HG03066 (cell line): ENCODE results near the gene SH3PXD2B.
"Not testable (repeated sequence)": the region's sequence is repeated elsewhere in the genome, so short reads cannot be mapped to it uniquely, and the experiment has no call there.

Experiments
- ATAC-seq: cut with Tn5 transposase; IDR thresholded peaks from one replicate; pipeline ENCODE4 v1.9.1; 2021; ENCODE audit warnings: low read depth; ENCODE audit not compliant: unreplicated experiment

SH3PXD2B gene

DNA sequence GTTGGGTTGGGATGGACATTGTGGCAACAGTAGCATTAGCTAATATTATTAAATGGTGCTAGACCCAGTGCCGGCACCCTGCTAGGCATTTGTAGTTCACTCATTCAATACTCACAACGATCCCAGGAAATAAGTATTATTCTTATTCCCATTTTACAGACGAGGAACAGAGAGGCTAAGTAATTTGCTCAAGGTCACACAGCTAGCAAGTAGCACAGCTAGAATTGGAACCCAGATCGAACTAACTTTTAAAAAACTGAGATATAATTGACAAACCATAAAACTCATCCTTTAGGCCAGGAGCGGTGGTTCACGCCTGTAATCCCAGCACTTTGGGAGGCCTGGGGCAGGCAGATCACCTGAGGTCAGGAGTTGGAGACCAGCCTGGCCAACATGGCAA, 79.5 kb downstream of the SH3PXD2B start:
- no peak for ATAC-seq

GRCh38 chr5:172373680-172374079, 80.6 kb downstream of the SH3PXD2B start:
- no peak for ATAC-seq

DNA sequence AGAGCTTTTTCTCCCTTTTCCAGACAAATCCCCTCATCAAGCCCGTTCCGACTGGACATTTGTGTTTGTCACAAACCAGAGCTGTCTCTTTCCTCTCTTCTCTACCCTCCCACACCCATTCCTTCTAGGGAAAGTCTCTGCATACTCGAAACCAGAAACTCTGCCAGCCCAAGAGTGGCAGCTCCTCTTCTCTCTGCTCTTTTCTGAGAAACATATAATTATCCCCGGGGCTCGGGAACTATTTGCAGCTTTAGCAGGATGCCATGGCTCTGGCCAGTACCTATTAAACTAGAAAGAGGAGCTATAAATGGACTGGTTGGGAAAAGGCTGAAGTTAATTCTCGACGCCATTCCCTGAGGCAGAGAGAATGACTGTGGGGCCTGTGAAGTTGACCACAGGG, 82.6 kb downstream of the SH3PXD2B start:
- ATAC-seq: no peak

DNA sequence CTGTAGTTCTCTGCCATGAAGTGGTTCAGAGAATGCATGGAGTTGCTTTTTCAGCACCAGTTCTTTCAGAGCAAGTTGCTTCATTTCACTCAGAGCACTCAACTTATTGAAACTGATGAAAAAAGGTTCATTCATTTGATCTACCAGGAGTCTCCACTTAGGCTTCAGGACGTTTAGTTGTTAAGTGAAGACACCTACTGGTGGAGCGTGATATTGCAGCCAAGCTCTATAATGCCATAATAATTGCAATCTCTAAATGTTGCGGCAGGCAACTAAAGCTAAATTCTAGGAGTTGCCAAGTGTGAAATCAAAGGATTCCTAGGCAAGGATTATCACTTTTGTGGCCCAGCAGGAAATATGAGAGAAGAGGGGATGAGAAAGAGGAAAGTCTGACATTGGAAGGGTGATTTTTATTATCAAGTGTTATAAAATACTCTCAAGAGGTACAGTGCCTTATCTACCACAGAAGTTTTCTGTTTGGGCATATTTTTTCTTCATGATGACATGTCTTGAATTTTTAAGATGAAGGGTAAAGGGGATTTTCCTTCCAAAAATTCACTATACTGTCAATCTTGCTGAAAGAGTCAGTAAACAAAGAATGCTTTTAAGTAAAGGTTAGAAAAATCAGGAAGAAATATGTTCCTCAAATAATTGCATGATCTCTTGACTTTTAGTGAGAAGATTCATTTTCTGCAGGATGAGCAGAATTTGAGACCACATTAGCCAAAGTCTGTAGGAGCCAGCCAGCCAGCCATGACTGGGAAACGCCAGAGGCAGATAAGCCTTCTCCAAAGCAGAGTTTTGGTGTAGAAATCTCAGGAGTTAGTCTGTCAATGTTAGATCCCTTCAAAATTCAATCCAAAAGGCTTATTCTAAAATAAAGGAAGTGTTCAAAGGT, 83.4 kb downstream of the SH3PXD2B start:
- no peak for ATAC-seq

GRCh38 chr5:172370237-172370640, 84.1 kb downstream of the SH3PXD2B start:
- no peak for ATAC-seq

- ATAC-seq: not testable (repeated sequence)
Measured at GRCh38 chr5:172368699-172369098, 85.6 kb downstream of the SH3PXD2B start.

DNA sequence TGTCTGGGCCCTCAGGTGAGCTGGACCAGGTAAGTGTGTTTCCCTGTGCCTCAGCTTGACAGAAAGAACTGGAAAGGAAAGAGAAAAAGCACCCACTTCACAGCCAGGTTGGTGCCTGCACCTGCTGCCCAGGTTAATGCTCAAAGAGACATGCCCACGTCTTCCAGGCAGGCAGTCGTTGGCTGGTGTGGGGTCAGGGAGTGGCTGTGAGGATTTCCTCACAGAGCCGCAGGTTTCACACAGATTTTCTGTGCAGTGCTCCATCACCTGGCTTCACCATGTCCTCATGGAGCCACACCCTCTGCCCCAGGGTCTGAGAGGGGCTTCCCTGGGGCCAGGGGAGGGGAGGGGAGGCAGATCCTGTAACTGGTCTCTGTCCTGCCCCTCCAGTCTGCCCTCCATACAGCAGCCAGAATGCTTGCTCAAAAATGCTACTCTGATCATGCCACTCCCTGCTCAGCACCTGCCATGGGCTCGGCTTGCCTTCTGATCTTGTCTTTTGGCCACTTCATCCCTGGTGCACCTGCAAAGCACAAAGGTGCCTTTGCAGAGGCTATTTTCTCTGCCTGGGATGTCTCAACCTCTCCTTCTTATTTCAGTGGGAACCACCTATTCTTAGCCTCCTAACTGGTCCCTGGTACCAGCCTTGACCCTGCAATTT, 88.2 kb downstream of the SH3PXD2B start:
- no peak for ATAC-seq

- ATAC-seq: no peak
Measured at GRCh38 chr5:172364773-172365172, 89.6 kb downstream of the SH3PXD2B start.

DNA sequence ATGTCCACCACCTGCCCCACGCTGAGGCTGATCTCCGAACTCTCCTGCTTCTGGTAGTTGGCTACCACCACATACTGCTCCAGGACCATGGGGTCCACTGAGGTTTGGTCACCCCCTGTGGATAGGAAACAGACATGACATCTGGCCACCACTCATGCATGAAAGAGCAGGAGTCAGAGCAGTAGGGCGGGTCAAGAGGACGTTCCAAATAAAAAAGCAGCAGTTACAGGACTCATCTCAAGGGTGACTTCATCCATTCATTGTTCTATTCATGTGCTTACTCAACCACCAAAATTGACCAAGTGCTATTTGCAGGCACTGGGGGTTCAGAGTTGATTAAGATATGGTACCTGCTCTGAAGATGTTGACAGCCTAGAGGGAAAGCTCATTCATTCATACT, 91.6 kb downstream of the SH3PXD2B start:
- ATAC-seq: no peak

DNA sequence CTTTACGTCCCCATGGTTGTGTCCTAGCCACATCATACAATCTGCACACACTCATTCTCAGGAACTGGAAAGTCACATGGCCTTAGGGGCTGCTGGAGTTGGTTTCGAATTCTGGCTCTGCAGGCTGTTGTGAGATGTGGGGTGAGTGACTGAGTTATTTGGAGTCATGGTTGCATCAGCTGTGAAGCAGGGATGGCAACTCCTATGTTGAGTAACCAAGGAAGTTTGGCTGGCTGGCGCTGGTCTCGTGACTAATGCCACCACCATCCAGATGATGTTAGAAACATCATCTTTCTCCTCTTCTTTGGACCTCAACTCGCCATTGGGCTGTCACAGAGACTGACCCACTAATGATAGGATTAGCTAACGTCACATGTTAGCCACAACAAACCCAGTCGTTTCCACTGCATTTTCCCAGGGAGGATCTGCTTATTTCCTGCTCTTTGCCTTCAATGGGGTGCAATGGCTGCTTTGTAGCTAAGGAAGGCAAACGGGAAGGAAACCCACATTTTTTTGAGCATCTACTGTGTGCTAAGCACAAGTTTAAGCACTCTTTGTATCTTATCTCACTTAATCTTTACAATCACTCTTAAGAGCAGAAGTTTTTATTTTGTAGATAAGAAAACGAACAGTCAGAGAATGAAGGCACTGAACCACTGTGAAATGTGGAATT, 92.6 kb downstream of the SH3PXD2B start:
- no peak for ATAC-seq

DNA sequence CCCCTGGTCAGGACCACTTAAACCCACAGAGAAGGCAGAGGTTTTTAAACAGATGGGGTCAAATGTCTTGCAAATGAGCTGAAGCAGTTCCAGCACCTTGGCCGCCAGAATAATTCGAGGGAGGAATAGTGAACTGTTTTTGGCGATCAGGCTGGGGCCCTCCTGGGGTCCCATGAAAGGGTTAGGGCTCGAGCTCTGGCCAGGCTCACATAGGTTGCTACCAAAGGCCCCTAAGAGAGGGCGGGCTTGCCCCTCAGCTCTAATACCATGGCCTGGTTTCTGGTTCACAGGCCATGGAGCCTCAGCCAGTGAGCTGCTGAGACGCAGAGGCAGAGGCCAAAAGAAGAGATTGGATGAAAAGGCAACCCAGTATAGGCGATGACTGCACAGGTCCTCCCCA, 96.0 kb downstream of the SH3PXD2B start:
- no peak for ATAC-seq

DNA sequence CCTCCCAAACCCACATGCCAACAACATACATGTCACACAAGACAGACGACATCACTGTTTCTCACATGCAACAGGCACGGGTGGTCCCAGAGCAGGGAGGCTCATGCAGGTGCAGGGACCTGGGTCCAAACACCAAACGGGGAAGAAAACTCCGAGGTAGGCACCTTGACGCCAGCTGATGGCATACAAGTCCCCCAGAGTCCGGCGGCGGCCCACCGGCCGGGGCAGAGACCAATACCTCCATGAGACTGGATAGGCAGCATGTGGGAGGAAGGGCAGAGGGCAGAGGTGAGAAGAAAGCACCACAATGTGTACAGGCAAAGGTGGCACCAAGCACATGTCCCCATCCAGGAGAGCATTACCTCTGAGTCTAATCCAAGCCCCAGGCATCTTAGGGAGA, 97.8 kb downstream of the SH3PXD2B start:
- no peak for ATAC-seq

DNA sequence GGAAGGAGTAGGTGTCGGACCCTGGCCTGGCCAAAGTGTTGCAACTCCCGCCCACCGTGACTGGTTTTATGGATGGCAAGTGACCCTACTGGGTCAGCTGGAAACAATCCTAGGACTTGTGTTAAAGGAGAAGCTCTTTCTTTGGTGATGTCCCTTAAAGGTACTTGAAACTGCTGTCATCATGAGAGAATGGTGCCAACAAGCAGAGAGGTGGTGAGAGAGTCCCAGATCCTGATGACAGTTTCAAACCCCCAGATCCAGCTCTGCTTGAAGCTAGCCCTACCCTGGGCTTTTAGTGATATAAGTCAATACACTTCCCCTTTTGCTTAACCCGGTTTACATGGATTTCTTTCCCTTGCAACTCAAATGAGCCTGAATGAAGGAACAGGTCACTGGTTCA, 98.3 kb downstream of the SH3PXD2B start:
- no peak for ATAC-seq

- ATAC-seq: no peak
Measured at GRCh38 chr5:172353846-172354245, 100.5 kb downstream of the SH3PXD2B start.

DNA sequence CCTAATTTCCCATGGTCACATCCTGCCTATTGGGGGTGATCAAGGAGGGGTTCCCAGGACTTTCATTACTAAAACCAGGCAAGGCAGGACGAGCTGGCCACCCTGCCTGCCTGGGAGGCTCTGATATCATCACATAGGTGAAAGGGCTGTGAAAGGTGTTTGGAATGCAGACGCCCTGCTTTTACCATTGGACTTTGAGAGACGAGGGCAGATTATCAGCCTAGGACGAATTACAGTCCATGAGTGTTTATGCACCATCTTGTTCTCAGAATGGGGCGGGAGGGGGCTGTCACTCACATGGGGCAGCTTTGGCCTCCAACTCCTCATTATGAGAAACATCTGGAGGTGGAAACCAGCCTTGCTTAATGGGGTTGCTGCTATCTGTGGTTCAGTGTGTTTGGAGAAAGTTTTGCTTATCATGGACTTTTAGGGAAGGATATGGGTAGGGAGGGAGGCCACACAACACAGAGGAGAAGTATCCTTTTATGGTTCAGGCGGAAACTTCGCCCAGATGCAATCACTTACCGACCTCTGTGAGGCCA, 101.0 kb downstream of the SH3PXD2B start:
- ATAC-seq: no peak

GRCh38 chr5:172352526-172352925, 101.8 kb downstream of the SH3PXD2B start:
- not testable (repeated sequence) for ATAC-seq

GRCh38 chr5:172351240-172351778, 103.0 kb downstream of the SH3PXD2B start:
- no peak for ATAC-seq

DNA sequence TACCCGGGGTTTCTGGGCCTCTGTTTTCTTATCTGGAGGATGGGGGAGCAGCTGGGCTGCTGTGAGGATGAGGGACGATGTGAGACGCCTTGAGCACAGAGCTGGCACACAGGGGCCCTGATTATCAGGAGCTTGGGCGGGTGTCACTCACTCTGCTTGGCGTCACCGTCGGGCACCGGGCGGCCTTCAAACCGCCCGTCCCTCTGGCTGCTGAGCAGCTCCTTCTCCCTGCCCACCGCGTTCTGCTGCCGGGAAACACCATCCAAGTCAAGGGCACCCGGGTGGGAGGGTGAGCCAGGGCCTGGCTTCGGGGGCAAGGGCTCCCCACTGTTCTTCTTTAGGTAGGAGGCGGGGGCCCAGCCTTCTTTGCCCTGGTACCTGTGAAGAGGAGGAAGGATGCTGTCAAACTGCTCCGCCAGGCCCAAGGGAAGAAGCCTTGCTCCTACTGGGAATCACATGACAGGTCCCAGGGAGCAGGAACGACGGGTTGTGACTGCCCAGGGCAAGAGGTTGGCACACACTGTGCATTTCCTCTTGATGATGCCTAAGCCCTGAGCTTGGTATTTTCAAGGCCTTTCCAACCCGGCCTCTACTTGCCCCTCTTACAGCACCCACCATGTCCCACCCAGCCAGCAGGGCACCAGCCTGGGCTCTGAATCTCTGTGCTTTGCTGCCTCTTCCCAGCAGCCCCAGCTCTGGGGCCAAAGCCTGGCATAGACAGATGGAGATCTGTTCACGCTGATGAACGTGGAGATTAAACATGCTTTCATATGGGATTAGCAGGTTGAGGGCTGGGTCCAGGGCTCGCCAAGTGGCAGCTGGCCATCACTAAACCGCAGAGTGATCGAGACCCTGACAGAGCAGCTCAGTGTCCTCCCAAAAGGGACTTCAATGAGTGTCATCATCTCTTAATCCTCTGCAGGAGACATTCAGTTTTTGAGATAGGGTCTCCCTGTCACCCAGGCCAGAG, 103.8 kb downstream of the SH3PXD2B start:
- ATAC-seq: no peak

DNA sequence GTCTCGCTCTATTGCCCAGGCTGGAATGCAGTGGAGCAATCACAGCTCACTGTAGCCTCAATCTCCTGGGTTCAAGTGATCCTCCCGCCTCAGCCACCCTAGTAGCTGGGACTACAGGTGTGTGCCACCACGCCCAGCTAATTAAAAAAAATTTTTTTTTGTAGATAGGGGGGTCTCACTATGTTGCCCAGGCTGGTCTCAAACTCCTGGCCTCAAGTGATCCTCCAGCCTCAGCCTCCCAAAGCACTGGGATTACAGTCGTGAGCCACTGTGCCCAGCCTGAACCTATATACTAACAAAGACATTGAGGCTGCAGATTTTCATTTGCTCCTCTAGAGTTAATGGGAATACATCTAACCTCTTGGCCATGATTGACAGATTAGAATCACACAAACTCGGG, 105.6 kb downstream of the SH3PXD2B start:
- not testable (repeated sequence) for ATAC-seq

DNA sequence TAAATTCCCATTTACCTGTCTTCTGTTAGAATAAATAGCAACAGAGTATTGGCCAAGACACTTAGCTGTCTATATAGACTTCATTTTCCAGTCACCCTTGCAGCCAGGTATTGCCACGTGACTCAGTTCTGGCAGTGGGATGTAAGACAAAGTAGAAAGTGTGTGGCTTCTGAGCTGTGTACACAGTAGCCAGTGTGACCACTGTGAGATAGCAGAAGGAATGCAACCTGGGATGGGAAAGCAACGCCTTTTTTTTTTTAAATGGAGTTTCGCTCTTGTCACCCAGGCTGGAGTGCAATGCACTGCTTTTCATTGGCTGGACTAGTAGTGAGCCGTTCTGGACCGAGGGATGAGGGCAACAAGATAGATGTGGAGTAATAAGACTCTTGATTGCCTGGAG, 106.2 kb downstream of the SH3PXD2B start:
- ATAC-seq: no peak
